Suppressor macrophage treated with lipopolysaccharide for 1 hour (primary cell): Measurements from ENCODE around the gene CHRNG.

Experiments used
- DNase-seq, 3 donors: peaks; one replicate each; pipeline ENCODE4 v3.0.0-alpha.2; 2020 to 2022

CHRNG gene

DNA sequence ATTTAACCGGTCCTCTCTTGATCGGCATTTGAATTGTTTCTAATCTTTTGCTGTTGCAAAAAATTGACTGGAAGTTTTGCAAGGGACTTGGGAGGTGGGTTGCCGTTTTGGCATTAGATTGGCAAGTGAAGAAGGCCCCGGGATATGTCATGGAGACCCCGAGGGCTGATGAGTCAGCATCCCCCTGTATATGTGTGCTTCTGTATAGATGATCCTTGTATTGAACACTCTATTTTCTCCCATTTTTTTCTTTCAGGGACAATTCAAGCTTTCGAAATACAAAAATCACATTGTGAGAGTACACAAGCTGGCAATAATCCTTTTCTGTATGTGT lies 41.1 kb downstream of the CHRNG start:
- no peak for DNase-seq

DNA sequence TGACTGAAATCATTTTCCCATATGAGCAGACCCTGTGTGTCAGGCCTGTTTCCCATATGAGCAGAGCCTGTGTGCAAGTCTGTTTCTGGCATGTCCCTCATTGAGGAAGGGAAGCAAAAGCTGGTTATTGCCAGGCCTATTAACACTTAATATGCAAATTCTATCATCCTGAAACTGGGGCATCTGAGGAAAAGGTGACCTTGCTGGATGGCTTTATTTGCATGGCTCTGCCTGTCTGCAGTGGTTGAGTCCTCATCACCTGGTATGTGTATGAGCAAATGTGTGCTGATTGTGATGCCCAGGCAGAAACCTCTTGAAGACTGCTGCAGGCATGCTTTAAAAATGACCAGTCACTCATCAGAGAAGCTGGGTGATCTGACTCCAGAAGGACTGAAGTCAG lies 42.2 kb downstream of the CHRNG start:
- no peak for DNase-seq

DNA sequence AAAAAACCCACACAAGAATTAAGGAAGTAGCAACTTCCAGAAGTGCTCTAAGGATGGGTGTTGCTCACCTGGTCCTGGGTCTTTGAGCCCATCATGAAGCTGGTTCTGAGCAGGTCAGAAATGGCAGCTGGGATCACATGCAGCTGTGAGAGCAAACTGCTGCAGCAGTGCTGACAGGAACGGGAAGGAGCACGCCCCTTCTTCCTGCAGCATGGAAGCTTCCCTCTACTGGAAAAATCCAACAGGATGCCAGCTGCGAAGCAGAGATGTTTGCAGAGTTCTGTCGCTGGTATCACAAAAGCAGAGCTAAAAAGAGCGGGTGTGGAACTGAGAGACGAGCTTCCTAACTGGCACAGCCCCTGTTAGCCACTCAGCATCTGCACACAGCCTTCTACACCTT lies 44.7 kb downstream of the CHRNG start:
- DNase-seq, result no peak

GRCh38 chr2:232586943-232587505 lies 47.5 kb downstream of the CHRNG start:
- DNase-seq, result peak in 2 of 3 donors; percentile 26 to 34

- peak; percentile 74 to 80 (median 76) for DNase-seq
These were observed 48.0 kb downstream of the CHRNG start for GRCh38 chr2:232587512-232587911.

- no peak for DNase-seq
These were observed 48.5 kb downstream of the CHRNG start for GRCh38 chr2:232588031-232588430.

GRCh38 chr2:232588680-232589585 lies 49.4 kb downstream of the CHRNG start:
- no peak for DNase-seq

GRCh38 chr2:232592772-232593395 lies 53.4 kb downstream of the CHRNG start:
- DNase-seq, result no peak

DNA sequence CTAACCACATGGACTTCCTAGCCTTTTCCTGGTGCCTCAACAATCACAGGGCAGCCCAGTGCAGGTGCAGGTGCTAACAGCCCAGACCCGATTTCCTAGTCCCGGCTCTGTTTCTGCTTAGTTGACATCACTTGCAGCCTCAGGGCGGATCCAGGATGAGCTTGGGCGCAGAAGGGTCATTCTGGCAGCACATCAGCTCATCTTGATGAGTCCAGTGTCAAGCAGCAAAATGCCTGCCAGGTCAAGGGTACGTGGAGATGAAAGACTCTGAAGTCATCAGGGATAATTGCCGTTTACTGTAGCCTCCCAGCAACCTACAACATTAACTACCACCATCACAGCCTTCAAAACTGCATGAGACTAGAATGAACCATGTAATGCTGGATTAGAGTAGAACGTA lies 54.5 kb downstream of the CHRNG start:
- DNase-seq, result no peak
